SU-DHL-6 (cell line): ENCODE measurements around the gene RAET1G.

Experiments
- H2AFZ ChIP-seq: fragments of 200-600 bp; sonication (generic); 2 replicates; pipeline ENCODE4 v1.6.1; 2014; ENCODE audit warnings: low read depth, mild to moderate bottlenecking, moderate library complexity, mixed read lengths, antibody characterized with exemption, low read length; ENCODE audit not compliant: severe bottlenecking
- H3F3A ChIP-seq: fragments of 200-600 bp; shearing (Covaris generic); 2 replicates; pipeline ENCODE4 v1.6.0; 2016; ENCODE audit warnings: antibody characterized with exemption, mild to moderate bottlenecking; ENCODE audit not compliant: insufficient read depth
- H3K27ac ChIP-seq: fragments of 200-600 bp; sonication (generic); 2 replicates; pipeline ENCODE4 v1.5.1; 2016; ENCODE audit warnings: low read depth, mild to moderate bottlenecking, low read length, moderate library complexity, mixed read lengths
- H3K27me3 ChIP-seq: fragments of 200-600 bp; sonication (generic), shearing (Covaris generic); 2 replicates; pipeline ENCODE4 v1.6.0; 2014; ENCODE audit warnings: mild to moderate bottlenecking, low read length
- H3K36me3 ChIP-seq: fragments of 200-600 bp; sonication (generic); 2 replicates; pipeline ENCODE4 v1.6.1; 2014; ENCODE audit warnings: mild to moderate bottlenecking, low read length, mixed read lengths
- H3K4me2 ChIP-seq: fragments of 300-600, 200-600 bp; shearing (Covaris generic), sonication (generic); 2 replicates; pipeline ENCODE4 v1.6.0; 2014; ENCODE audit warnings: low read length, low read depth, mild to moderate bottlenecking; ENCODE audit not compliant: poor library complexity, severe bottlenecking
- H3K4me3 ChIP-seq: fragments of 200-600 bp; sonication (generic); 2 replicates; pipeline ENCODE4 v1.5.1; 2014; ENCODE audit warnings: antibody characterized with exemption, low read length, mild to moderate bottlenecking, mixed read lengths; ENCODE audit not compliant: insufficient read depth, poor library complexity, severe bottlenecking
- H3K79me2 ChIP-seq: fragments of 200-600 bp; sonication (generic); 2 replicates; pipeline ENCODE4 v1.6.1; 2014; ENCODE audit warnings: mild to moderate bottlenecking, low read length, moderate library complexity; ENCODE audit not compliant: insufficient read depth
- H3K9ac ChIP-seq: fragments of 200-600 bp; sonication (generic); 2 replicates; pipeline ENCODE4 v1.7.0; 2014; ENCODE audit warnings: mild to moderate bottlenecking, low read length
- H3K9me2 ChIP-seq: fragments of 200-600 bp; sonication (generic); replicated peaks from 2 replicates; pipeline ENCODE4 v1.6.1; 2014; ENCODE audit warnings: low read length; ENCODE audit not compliant: insufficient read depth
- H3K9me3 ChIP-seq: fragments of 200-600 bp; sonication (generic); 2 replicates; pipeline ENCODE4 v1.6.1; 2014; ENCODE audit warnings: low read length, mixed read lengths; ENCODE audit not compliant: insufficient read depth
- H4K20me1 ChIP-seq: fragments of 200-600 bp; sonication (generic); 2 replicates; pipeline ENCODE4 v1.6.1; 2014; ENCODE audit warnings: low read depth, mild to moderate bottlenecking, antibody characterized with exemption, low read length, moderate library complexity, mixed read lengths
- EZH2phosphoT487 ChIP-seq: fragments of 200-600 bp; sonication (generic), shearing (Covaris generic); conservative IDR thresholded peaks from 2 replicates; pipeline ENCODE4 v1.6.1; 2018; ENCODE audit warnings: mild to moderate bottlenecking, antibody characterized with exemption, low read length, moderate library complexity, mixed read lengths
- TF ChIP-seq, protein P1 (sequence below): fragments of 200-600 bp; sonication (generic); IDR thresholded peaks from one replicate; pipeline ENCODE4 v1.5.1; 2017; ENCODE audit warnings: antibody characterized with exemption, mild to moderate bottlenecking, low read length, moderate library complexity; ENCODE audit not compliant: insufficient read depth, poor library complexity, severe bottlenecking

Gene RAET1G

DNA sequence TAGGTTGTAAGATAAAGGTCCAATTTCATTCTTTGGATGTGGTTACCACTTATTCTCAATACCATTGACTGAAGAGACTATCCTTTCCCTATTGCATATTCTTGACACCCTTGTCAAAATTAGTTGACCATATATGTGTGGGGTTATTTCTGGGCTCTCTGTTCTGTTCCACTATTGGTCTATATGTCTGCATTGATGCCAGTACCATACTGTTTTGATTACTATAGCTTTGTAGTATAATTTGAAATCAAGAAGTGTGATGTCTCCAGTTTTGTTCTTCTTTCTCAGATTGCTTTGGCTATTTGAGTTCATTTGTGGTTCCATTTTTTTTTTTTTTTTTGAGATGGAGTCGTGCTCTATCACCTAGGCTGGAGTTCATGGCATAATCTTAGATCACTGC is 50.7 kb downstream of the RAET1G start:
- no peaks in the 10 kb centered on the region; the same call in 1 of the 2 replicates for H3K9me3 ChIP-seq
- H4K20me1 ChIP-seq, result no peaks in the 10 kb centered on the region
- H3K27me3 ChIP-seq, result no peaks in the 10 kb centered on the region
- no peak overlapping the region for H3K4me3 ChIP-seq
- no peaks in the 10 kb centered on the region for H3K79me2 ChIP-seq
- no peak overlapping the region for H2AFZ ChIP-seq
- no peaks in the 10 kb centered on the region for H3F3A ChIP-seq
- H3K9me2 ChIP-seq, result no peaks in the 10 kb centered on the region
- H3K4me2 ChIP-seq, result no peak overlapping the region
- H3K9ac ChIP-seq, result no peak overlapping the region
- no peaks in the 10 kb centered on the region for H3K36me3 ChIP-seq
- H3K27ac ChIP-seq, result no peak overlapping the region
- no peak for TF ChIP-seq EZH2phosphoT487
- TF ChIP-seq, protein P1, sequence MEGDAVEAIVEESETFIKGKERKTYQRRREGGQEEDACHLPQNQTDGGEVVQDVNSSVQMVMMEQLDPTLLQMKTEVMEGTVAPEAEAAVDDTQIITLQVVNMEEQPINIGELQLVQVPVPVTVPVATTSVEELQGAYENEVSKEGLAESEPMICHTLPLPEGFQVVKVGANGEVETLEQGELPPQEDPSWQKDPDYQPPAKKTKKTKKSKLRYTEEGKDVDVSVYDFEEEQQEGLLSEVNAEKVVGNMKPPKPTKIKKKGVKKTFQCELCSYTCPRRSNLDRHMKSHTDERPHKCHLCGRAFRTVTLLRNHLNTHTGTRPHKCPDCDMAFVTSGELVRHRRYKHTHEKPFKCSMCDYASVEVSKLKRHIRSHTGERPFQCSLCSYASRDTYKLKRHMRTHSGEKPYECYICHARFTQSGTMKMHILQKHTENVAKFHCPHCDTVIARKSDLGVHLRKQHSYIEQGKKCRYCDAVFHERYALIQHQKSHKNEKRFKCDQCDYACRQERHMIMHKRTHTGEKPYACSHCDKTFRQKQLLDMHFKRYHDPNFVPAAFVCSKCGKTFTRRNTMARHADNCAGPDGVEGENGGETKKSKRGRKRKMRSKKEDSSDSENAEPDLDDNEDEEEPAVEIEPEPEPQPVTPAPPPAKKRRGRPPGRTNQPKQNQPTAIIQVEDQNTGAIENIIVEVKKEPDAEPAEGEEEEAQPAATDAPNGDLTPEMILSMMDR, result no peak

DNA sequence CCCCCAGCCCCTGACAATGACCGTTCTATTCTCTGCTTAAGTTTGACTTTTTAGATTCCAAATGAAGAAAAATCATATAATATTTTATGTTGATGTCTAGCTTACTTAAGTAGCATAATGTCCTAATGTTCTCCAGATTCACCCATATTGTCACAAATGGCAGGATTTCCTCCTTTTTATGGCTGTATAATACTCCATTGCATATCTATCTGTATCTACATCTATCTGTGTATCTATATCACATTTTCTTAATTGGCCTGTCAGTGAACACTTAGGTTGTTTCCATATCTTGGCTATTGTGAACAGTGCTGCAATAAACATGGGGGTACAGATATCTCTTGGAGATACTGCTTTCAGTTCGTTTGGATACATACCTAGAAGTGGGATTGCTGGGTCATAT is 51.7 kb downstream of the RAET1G start:
- no peaks in the 10 kb centered on the region; the same call in 1 of the 2 replicates for H3K9me3 ChIP-seq
- H3K9me2 ChIP-seq, result no peaks in the 10 kb centered on the region
- no peak for TF ChIP-seq EZH2phosphoT487
- TF ChIP-seq, protein P1, result no peak
- H4K20me1 ChIP-seq, result no peaks in the 10 kb centered on the region
- H3K27ac ChIP-seq, result no peak overlapping the region
- H3K79me2 ChIP-seq, result no peaks in the 10 kb centered on the region
- H3K4me3 ChIP-seq, result no peak overlapping the region
- no peak overlapping the region for H2AFZ ChIP-seq
- no peaks in the 10 kb centered on the region for H3F3A ChIP-seq
- H3K4me2 ChIP-seq, result no peak overlapping the region
- H3K27me3 ChIP-seq, result no peaks in the 10 kb centered on the region
- H3K36me3 ChIP-seq, result no peaks in the 10 kb centered on the region
- H3K9ac ChIP-seq, result no peak overlapping the region

GRCh38 chr6:149869275-149869892 is 53.5 kb downstream of the RAET1G start:
- Histone ChIP-seq H3K27ac (no peak overlapping the region), H3K79me2 (no peaks in the 10 kb centered on the region), H3F3A (peaks cover 5% of the 10 kb centered on the region; the same call in 1 of the 2 replicates), H3K4me3 (no peak overlapping the region), H3K27me3 (no peaks in the 10 kb centered on the region), H2AFZ (no peak overlapping the region), H3K36me3 (no peaks in the 10 kb centered on the region), H3K9me3 (no peaks in the 10 kb centered on the region; the same call in 1 of the 2 replicates), H3K4me2 (no peak overlapping the region), H3K9ac (no peak overlapping the region), H4K20me1 (no peaks in the 10 kb centered on the region), H3K9me2 (no peaks in the 10 kb centered on the region)
- TF ChIP-seq, protein P1, result no peak
- no peak for TF ChIP-seq EZH2phosphoT487
